Measurements from ENCODE around the gene C3orf20. TPM values are rescaled to one million over a fixed set of nuclear protein-coding genes. Genes with fewer than 3 reads are reported as not detected.

Gene C3orf20
- total and polyA plus RNA-seq, 2 donors (not counting 1 experiment from before 2014, with no cell fraction given), result 0.12 to 0.34 TPM

DNA sequence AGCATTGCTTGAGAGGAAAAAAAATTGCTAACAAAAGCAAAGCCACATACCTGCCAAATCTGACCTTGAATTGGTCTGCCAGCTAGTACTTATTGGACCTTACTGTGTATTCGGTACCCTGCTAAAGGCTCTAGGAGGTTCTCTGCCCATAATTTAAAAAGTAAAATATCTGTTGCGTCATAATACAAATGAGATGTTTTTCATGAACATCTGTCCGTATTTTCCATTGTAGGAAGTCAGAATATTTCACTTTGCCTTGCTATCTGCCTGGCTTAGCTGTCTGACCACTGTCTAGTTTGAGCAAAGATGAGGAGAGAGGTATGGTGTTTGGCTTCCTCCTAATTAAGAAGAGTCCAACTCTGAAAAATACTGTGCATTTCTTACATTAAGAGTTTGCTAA, 10.8 kb upstream of the C3orf20 start:
- peaks cover 11 to 93% of the 10 kb centered on the region in 2 experiments for H3K36me3 ChIP-seq (replicated peaks in 1 of 2; ENCODE audit: control extremely low read depth in 1 of 2, control insufficient read depth in 1 of 2, extremely low read depth in 1 of 2, insufficient read depth in 2 of 2, low read length in 1 of 2)
- H3K79me2 ChIP-seq (ENCODE audit: control insufficient read depth, insufficient read depth, low read length), result peaks cover 5% of the 10 kb centered on the region
- ATAC-seq (ENCODE audit: low read depth) (no peak), DNase-seq (no peak)
- H2AFZ ChIP-seq (ENCODE audit: insufficient read depth, low read depth, low read length, poor library complexity, severe bottlenecking), result no peak overlapping the region
- Mint-ChIP-seq H3K4me3 (no peak overlapping the region), H3K9me3 (ENCODE audit: insufficient read depth) (no peaks in the 10 kb centered on the region), H3K27me3 (no peaks in the 10 kb centered on the region), H3K27ac (no peak overlapping the region), H3K4me1 (no peaks in the 10 kb centered on the region)
- no peaks in the 10 kb centered on the region for H3K9me3 ChIP-seq (ENCODE audit: control extremely low read depth in 1 of 3, control insufficient read depth in 2 of 3, insufficient read depth in 1 of 3, low read length in 2 of 3)
- POLR2A ChIA-PET, result no interaction called here
- H3K9ac ChIP-seq (ENCODE audit: low read length), result no peak overlapping the region
- H3K27me3 ChIP-seq (replicated peaks in 1 of 4; ENCODE audit: control extremely low read depth in 1 of 4, control insufficient read depth in 3 of 4, insufficient read depth in 4 of 4, low read length in 3 of 4), result no peaks in the 10 kb centered on the region
- no peak overlapping the region for H3K27ac ChIP-seq (ENCODE audit: low read length in 2 of 2)
- TF ChIP-seq, protein P1, sequence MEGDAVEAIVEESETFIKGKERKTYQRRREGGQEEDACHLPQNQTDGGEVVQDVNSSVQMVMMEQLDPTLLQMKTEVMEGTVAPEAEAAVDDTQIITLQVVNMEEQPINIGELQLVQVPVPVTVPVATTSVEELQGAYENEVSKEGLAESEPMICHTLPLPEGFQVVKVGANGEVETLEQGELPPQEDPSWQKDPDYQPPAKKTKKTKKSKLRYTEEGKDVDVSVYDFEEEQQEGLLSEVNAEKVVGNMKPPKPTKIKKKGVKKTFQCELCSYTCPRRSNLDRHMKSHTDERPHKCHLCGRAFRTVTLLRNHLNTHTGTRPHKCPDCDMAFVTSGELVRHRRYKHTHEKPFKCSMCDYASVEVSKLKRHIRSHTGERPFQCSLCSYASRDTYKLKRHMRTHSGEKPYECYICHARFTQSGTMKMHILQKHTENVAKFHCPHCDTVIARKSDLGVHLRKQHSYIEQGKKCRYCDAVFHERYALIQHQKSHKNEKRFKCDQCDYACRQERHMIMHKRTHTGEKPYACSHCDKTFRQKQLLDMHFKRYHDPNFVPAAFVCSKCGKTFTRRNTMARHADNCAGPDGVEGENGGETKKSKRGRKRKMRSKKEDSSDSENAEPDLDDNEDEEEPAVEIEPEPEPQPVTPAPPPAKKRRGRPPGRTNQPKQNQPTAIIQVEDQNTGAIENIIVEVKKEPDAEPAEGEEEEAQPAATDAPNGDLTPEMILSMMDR (IDR thresholded peaks at IDR 0.05), result no peak
- no peak for TF ChIP-seq EZH2 (IDR thresholded peaks at IDR 0.05; ENCODE audit: borderline replicate concordance, insufficient read depth, low read depth, low read length, poor library complexity, severe bottlenecking)
- H3K4me1 ChIP-seq (ENCODE audit: control insufficient read depth in 2 of 2, insufficient read depth in 2 of 2, low read length in 2 of 2), result no peaks in the 10 kb centered on the region
- H4K20me1 ChIP-seq (ENCODE audit: control insufficient read depth, insufficient read depth, low read length, poor library complexity, severe bottlenecking), result peaks cover 14% of the 10 kb centered on the region
- H3K4me2 ChIP-seq (replicated peaks; ENCODE audit: low read depth, low read length, poor library complexity, severe bottlenecking), result no peak overlapping the region
- WGBS (ENCODE audit: insufficient coverage), result 92% methylated on average over 2 of the region's 3 CpGs
- CTCF ChIA-PET, result no interaction called here
- intact Hi-C loops (cut with micrococcal nuclease), result no loop called here
- H3K4me3 ChIP-seq (ENCODE audit: control extremely low read depth in 1 of 5, extremely low read depth in 1 of 5, insufficient read depth in 1 of 5, low read depth in 2 of 5, low read length in 4 of 5), result no peak overlapping the region

DNA sequence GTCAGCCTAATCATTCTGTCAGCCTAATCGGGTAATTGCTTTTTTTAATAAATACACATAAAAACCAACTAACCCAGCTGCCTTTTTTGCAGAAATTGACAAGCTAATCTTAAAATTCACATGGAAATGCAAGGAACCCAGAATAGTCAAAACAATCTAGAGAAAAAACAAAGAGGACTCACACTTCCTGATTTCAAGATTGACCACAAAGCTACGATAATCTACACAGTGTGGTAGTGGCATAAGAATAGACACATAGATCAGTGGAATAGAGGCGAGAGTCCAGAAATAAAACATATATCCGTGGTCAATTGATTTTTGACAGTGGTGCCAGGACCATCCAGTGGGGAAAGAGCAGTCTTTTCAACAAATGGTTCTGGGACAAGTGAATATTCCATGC, 2.4 kb upstream of the C3orf20 start:
- Histone ChIP-seq H3K27ac (ENCODE audit: low read length in 2 of 2) (no peak overlapping the region), H3K4me3 (ENCODE audit: control extremely low read depth in 1 of 5, extremely low read depth in 1 of 5, insufficient read depth in 1 of 5, low read depth in 2 of 5, low read length in 4 of 5) (no peak overlapping the region), H3K36me3 (replicated peaks in 1 of 2; ENCODE audit: control extremely low read depth in 1 of 2, control insufficient read depth in 1 of 2, extremely low read depth in 1 of 2, insufficient read depth in 2 of 2, low read length in 1 of 2) (peaks cover 5 to 51% of the 10 kb centered on the region in 2 experiments), H3K27me3 (replicated peaks in 1 of 4; ENCODE audit: control extremely low read depth in 1 of 4, control insufficient read depth in 3 of 4, insufficient read depth in 4 of 4, low read length in 3 of 4) (no peaks in the 10 kb centered on the region), H3K9me3 (ENCODE audit: control extremely low read depth in 1 of 3, control insufficient read depth in 2 of 3, insufficient read depth in 1 of 3, low read length in 2 of 3) (no peaks in the 10 kb centered on the region), H3K9ac (ENCODE audit: low read length) (no peak overlapping the region), H2AFZ (ENCODE audit: insufficient read depth, low read depth, low read length, poor library complexity, severe bottlenecking) (no peak overlapping the region), H4K20me1 (ENCODE audit: control insufficient read depth, insufficient read depth, low read length, poor library complexity, severe bottlenecking) (no peaks in the 10 kb centered on the region), H3K4me2 (replicated peaks; ENCODE audit: low read depth, low read length, poor library complexity, severe bottlenecking) (no peak overlapping the region), H3K79me2 (ENCODE audit: control insufficient read depth, insufficient read depth, low read length) (no peaks in the 10 kb centered on the region), H3K4me1 (ENCODE audit: control insufficient read depth in 2 of 2, insufficient read depth in 2 of 2, low read length in 2 of 2) (no peaks in the 10 kb centered on the region)
- TF ChIP-seq EZH2 (IDR thresholded peaks at IDR 0.05; ENCODE audit: borderline replicate concordance, insufficient read depth, low read depth, low read length, poor library complexity, severe bottlenecking), result no peak
- TF ChIP-seq, protein P1 (IDR thresholded peaks at IDR 0.05), result no peak
- POLR2A ChIA-PET, result no interaction called here
- CTCF ChIA-PET, result interaction anchor here (6.0 kb wide), 1 partner anchor 248 kb away, joined by 35 read pairs; no protein-coding TSS in a partner anchor
- WGBS (ENCODE audit: insufficient coverage), result 83% methylated on average over 1 of the region's 4 CpGs
- DNase-seq (no peak), ATAC-seq (ENCODE audit: low read depth) (no peak)
- no peaks in the 10 kb centered on the region for H3K4me1 Mint-ChIP-seq
- intact Hi-C loops (cut with micrococcal nuclease), result no loop called here
- no peak overlapping the region for H3K27ac Mint-ChIP-seq
- H3K4me3 Mint-ChIP-seq, result no peak overlapping the region
- H3K27me3 Mint-ChIP-seq, result no peaks in the 10 kb centered on the region
- no peaks in the 10 kb centered on the region for H3K9me3 Mint-ChIP-seq (ENCODE audit: insufficient read depth)
